Hematopoietic multipotent progenitor cell (in vitro differentiated cells): Measurements from ENCODE around the gene PAPSS1. TPM values are rescaled to one million over a fixed set of nuclear protein-coding genes. Genes with fewer than 3 reads are reported as not detected.
A peak's percentile ranks its signal among the peaks of the same experiment; 100 is the strongest.

Experiments used
- DNase-seq, 3 donors: peaks; one replicate each; pipeline ENCODE4 v3.0.0-alpha.2; 2011 to 2015; ENCODE audit warnings: low read depth in 2 of 3, low spot score in 2 of 3
- total RNA-seq: library from RNA; depleted of rRNA; stranded (reverse); fragments of >200 nt; gene quantifications from one replicate; pipeline ENCODE4 v1.2.3, GENCODE V29; 2012

PAPSS1 gene
- 50.9 TPM for total RNA-seq

GRCh38 chr4:107719922-107720722 lies at the start of gene PAPSS1:
TSS of gene PAPSS1 (minus strand) at chr4:107720234. CDS start at chr4:107720179, 55 bp downstream.
- peak; percentile 96 to 99 (median 98) for DNase-seq

- no peak for DNase-seq
Observed at GRCh38 chr4:107760281-107760947, 40.4 kb upstream of the PAPSS1 start.

GRCh38 chr4:107757864-107758476 lies 37.9 kb upstream of the PAPSS1 start:
- peak in 1 of 3 donors; percentile 62 for DNase-seq

- no peak for DNase-seq
Observed at GRCh38 chr4:107757283-107757682, 37.2 kb upstream of the PAPSS1 start.

GRCh38 chr4:107755841-107756356 lies 35.9 kb upstream of the PAPSS1 start:
- peak in 1 of 3 donors; percentile 39 for DNase-seq

GRCh38 chr4:107751670-107752069 lies 31.6 kb upstream of the PAPSS1 start:
- DNase-seq = no peak

GRCh38 chr4:107747748-107748486 lies 27.9 kb upstream of the PAPSS1 start:
- DNase-seq = no peak

- DNase-seq = no peak
Observed at GRCh38 chr4:107746161-107746560, 26.1 kb upstream of the PAPSS1 start.

GRCh38 chr4:107744532-107744931 lies 24.5 kb upstream of the PAPSS1 start:
- DNase-seq = no peak

- DNase-seq = peak in 1 of 3 donors; percentile 31
Observed at GRCh38 chr4:107743532-107743931, 23.5 kb upstream of the PAPSS1 start.

- no peak for DNase-seq
Observed at GRCh38 chr4:107742791-107743190, 22.8 kb upstream of the PAPSS1 start.

- no peak for DNase-seq
Observed at GRCh38 chr4:107742196-107742595, 22.2 kb upstream of the PAPSS1 start.

GRCh38 chr4:107740950-107741701 lies 21.1 kb upstream of the PAPSS1 start:
- DNase-seq = no peak

- DNase-seq = peak in 1 of 3 donors; percentile 50
Observed at GRCh38 chr4:107740381-107740780, 20.3 kb upstream of the PAPSS1 start.

GRCh38 chr4:107737450-107737849 lies 17.4 kb upstream of the PAPSS1 start:
- DNase-seq = no peak

GRCh38 chr4:107736924-107737448 lies 17.0 kb upstream of the PAPSS1 start:
- DNase-seq = peak in 2 of 3 donors; percentile 45 to 50

- DNase-seq = no peak
Observed at GRCh38 chr4:107736037-107736436, 16.0 kb upstream of the PAPSS1 start.

- peak in 1 of 3 donors; percentile 55 for DNase-seq
Observed at GRCh38 chr4:107734120-107734519, 14.1 kb upstream of the PAPSS1 start.

GRCh38 chr4:107733431-107733925 lies 13.4 kb upstream of the PAPSS1 start:
- peak in 2 of 3 donors; percentile 62 to 82 for DNase-seq
